HG02571 (cell line): Measurements from ENCODE around the gene NSD1.
"Not testable (repeated sequence)": the region's sequence is repeated elsewhere in the genome, so short reads cannot be mapped to it uniquely, and the experiment has no call there.

Experiments used
- ATAC-seq: cut with Tn5 transposase; IDR thresholded peaks from one replicate; pipeline ENCODE4 v1.9.1; 2021; ENCODE audit warnings: mild to moderate bottlenecking, moderate library complexity; ENCODE audit not compliant: unreplicated experiment

Gene NSD1

GRCh38 chr5:177126771-177127170 is 6.8 kb upstream of the NSD1 start:
- no peak for ATAC-seq

GRCh38 chr5:177128551-177128981 is 5.0 kb upstream of the NSD1 start:
- ATAC-seq = no peak

GRCh38 chr5:177130211-177131018 is 3.2 kb upstream of the NSD1 start:
- ATAC-seq = no peak

- no peak for ATAC-seq
Measured at GRCh38 chr5:177131019-177131320, 2.6 kb upstream of the NSD1 start.

- no peak for ATAC-seq
Measured at GRCh38 chr5:177131352-177132135, 2.0 kb upstream of the NSD1 start.

GRCh38 chr5:177132136-177133095 is 1.2 kb upstream of the NSD1 start:
- peak; percentile 7 for ATAC-seq

GRCh38 chr5:177133853-177134696 is 502 bp downstream of the NSD1 start:
- peak; percentile 27 for ATAC-seq

- ATAC-seq = no peak
Measured at GRCh38 chr5:177134697-177135225, 1.2 kb downstream of the NSD1 start.

GRCh38 chr5:177140312-177140711 is 6.7 kb downstream of the NSD1 start:
- no peak for ATAC-seq

GRCh38 chr5:177141496-177141895 is 7.9 kb downstream of the NSD1 start:
- no peak for ATAC-seq

- ATAC-seq = no peak
Measured at GRCh38 chr5:177142098-177142611, 8.6 kb downstream of the NSD1 start.

- ATAC-seq = no peak
Measured at GRCh38 chr5:177142778-177143177, 9.2 kb downstream of the NSD1 start.

- no peak for ATAC-seq
Measured at GRCh38 chr5:177146891-177147638, 13.5 kb downstream of the NSD1 start.

GRCh38 chr5:177150061-177150460 is 16.5 kb downstream of the NSD1 start:
- ATAC-seq = not testable (repeated sequence)

GRCh38 chr5:177154003-177154643 is 20.6 kb downstream of the NSD1 start:
- ATAC-seq = no peak

- no peak for ATAC-seq
Measured at GRCh38 chr5:177162379-177162778, 28.8 kb downstream of the NSD1 start.

- no peak for ATAC-seq
Measured at GRCh38 chr5:177163500-177163899, 29.9 kb downstream of the NSD1 start.

GRCh38 chr5:177169271-177169670 is 35.7 kb downstream of the NSD1 start:
- no peak for ATAC-seq

GRCh38 chr5:177171961-177172360 is 38.4 kb downstream of the NSD1 start:
- ATAC-seq = no peak
